ENCODE results near the gene CPNE7. TPM values are rescaled to one million over a fixed set of nuclear protein-coding genes. Genes with fewer than 3 reads are reported as not detected.

CPNE7 gene
- total RNA-seq (6.6 and 8.7 TPM in 2 replicates), polyA plus RNA-seq (24.8 and 32.2 TPM in 2 replicates)

DNA sequence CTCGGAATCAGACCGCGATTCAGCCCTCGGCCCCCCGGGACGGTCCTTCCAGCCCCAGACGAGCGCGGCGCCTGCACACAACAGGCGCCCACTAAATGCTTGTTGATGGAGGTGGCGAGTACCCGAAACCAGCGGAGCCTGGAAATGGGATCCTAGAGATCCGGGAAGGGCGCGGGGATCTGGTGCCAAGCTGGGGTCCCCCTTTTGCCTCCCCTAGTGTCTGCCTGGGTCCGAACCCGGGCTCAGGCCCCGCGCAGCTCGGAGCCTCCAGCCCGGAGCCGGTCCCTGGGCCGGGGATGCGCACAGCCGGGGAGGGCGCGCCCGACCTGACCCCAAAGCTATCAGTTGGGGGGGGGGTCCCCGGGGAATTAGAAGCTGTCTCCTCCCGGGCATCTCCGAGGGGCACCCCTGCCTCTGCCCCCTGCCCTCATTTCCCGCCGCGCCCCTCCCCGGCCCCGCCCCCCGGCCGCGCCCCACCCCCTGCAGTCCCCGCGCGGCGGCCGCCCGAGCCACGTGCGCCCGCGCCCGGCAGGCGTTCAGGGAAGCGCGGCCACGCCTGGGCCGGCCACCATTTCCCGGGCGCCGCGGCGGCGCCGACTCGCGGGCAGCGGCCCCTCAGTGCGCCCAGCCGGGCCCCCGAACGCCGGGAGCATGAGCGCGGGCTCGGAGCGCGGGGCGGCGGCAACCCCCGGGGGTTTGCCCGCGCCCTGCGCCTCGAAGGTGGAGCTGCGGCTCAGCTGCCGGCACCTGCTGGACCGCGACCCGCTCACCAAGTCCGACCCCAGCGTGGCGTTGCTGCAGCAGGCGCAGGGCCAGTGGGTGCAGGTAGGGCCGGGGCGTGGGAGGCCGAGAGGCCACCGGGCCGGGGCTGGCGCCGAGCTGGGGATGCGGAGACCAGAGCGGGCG lies at the start of gene CPNE7:
TSS of gene CPNE7 (plus strand) at position 512 of the 906 bp plus-strand sequence. CDS start at position 652, 140 bp downstream.
- peaks cover 25% of the 10 kb centered on the region for H3K27me3 ChIP-seq
- peak within 1 kb of the TSS; percentile 68 for H2AFZ ChIP-seq
- peak within 1 kb of the TSS; percentile 84 for H3K4me2 ChIP-seq
- H3K27ac ChIP-seq = no peak within 1 kb of the TSS
- H3K9me3 ChIP-seq (ENCODE audit: low read depth) = no peaks in the 10 kb centered on the region
- peak within 1 kb of the TSS; percentile 20 for H3K4me3 ChIP-seq
- H3K4me1 ChIP-seq (ENCODE audit: insufficient read depth) = peaks cover 21% of the 10 kb centered on the region
- no peaks in the 10 kb centered on the region for H4K20me1 ChIP-seq (ENCODE audit: insufficient read depth, poor library complexity, severe bottlenecking)
- H3K79me2 ChIP-seq = no peaks in the 10 kb centered on the region
- H3K9me2 ChIP-seq (replicated peaks; ENCODE audit: insufficient read depth) = no peaks in the 10 kb centered on the region
- TF ChIP-seq, protein P1, sequence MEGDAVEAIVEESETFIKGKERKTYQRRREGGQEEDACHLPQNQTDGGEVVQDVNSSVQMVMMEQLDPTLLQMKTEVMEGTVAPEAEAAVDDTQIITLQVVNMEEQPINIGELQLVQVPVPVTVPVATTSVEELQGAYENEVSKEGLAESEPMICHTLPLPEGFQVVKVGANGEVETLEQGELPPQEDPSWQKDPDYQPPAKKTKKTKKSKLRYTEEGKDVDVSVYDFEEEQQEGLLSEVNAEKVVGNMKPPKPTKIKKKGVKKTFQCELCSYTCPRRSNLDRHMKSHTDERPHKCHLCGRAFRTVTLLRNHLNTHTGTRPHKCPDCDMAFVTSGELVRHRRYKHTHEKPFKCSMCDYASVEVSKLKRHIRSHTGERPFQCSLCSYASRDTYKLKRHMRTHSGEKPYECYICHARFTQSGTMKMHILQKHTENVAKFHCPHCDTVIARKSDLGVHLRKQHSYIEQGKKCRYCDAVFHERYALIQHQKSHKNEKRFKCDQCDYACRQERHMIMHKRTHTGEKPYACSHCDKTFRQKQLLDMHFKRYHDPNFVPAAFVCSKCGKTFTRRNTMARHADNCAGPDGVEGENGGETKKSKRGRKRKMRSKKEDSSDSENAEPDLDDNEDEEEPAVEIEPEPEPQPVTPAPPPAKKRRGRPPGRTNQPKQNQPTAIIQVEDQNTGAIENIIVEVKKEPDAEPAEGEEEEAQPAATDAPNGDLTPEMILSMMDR (IDR thresholded peaks at IDR 0.05; ENCODE audit: poor library complexity) = no peak
- peak; percentile 74 for TF ChIP-seq EZH2phosphoT487 (IDR thresholded peaks at IDR 0.05; ENCODE audit: low read depth, severe bottlenecking, unreplicated experiment)
- H3K36me3 ChIP-seq (replicated peaks; ENCODE audit: insufficient read depth, low read depth) = no peaks in the 10 kb centered on the region
- WGBS (ENCODE audit: low lambda C conversion rate, missing lambda C conversion rate) = 2% methylated on average over 45 of the region's 103 CpGs
- DNase-seq (ENCODE audit: low spot score) = no peak

- H3K4me1 ChIP-seq (ENCODE audit: insufficient read depth) = no peaks in the 10 kb centered on the region
- DNase-seq (ENCODE audit: low spot score) = no peak
- no peak overlapping the region for H3K4me3 ChIP-seq
- WGBS (ENCODE audit: low lambda C conversion rate, missing lambda C conversion rate) = 89% methylated on average over 16 of the region's 16 CpGs
- H3K9me2 ChIP-seq (replicated peaks; ENCODE audit: insufficient read depth) = no peaks in the 10 kb centered on the region
- peaks cover 5% of the 10 kb centered on the region for H3K79me2 ChIP-seq
- TF ChIP-seq EZH2phosphoT487 (IDR thresholded peaks at IDR 0.05; ENCODE audit: low read depth, severe bottlenecking, unreplicated experiment) (no peak), EZH2 (IDR thresholded peaks at IDR 0.05; ENCODE audit: borderline replicate concordance) (no peak)
- TF ChIP-seq, protein P1 (IDR thresholded peaks at IDR 0.05; ENCODE audit: poor library complexity) = no peak
- H3K9me3 ChIP-seq (ENCODE audit: low read depth) = no peaks in the 10 kb centered on the region
- no peaks in the 10 kb centered on the region for H4K20me1 ChIP-seq (ENCODE audit: insufficient read depth, poor library complexity, severe bottlenecking)
- H3K27ac ChIP-seq = no peak overlapping the region
- H3K36me3 ChIP-seq (replicated peaks; ENCODE audit: insufficient read depth, low read depth) = no peaks in the 10 kb centered on the region
- no peaks in the 10 kb centered on the region for H3K27me3 ChIP-seq
- H2AFZ ChIP-seq = no peak overlapping the region
- no peak overlapping the region for H3K4me2 ChIP-seq
Measured at GRCh38 chr16:89529097-89529496, 46.5 kb upstream of the CPNE7 start.

DNA sequence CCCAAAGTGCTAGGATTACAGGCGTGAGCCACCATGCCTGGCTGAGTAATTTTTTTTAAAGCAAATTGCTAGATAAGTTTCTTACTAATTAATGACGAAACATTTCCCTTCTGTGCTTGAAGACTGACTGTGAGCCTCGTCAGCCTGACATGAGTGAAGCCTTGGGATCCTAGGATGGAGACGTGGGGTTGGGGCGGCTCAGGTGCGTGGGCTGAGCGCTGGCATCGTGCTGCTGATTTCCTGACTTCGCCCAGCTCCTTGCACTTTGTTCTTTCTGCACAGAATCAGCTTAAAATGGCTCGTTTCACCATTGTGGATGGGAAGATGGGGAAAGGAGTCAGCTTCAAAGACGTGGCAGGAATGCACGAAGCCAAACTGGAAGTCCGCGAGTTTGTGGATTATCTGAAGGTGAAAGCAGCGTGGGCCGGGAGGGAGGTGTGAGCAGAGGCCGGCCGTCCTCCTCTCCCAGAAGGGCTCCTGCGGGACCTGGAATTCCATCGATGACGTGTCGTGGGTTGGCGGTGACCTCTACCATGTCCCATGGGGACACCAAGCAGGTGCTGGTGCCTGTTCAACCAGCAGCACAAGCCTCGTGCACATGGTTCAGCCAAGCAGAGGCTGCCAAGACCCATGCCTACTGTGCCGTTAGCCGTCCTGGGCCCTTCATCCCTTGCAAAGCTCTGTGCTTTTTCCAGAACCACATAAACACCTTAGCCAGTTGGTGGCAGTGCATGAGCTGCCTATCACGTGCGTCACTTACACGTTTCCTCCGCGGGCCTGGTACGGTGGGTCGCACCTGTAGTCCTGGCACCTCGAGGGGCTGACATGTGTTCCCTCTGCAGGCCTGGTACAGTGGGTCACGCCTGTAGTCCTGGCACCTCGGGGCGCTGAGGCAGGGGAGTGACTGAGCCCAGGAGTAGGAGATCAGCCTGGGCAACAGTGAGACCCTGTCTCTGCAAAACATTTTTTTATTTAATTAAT lies 44.9 kb upstream of the CPNE7 start:
- Histone ChIP-seq H2AFZ (no peak overlapping the region), H3K4me1 (ENCODE audit: insufficient read depth) (no peaks in the 10 kb centered on the region), H3K27me3 (no peaks in the 10 kb centered on the region), H4K20me1 (ENCODE audit: insufficient read depth, poor library complexity, severe bottlenecking) (no peaks in the 10 kb centered on the region), H3K9me3 (ENCODE audit: low read depth) (no peaks in the 10 kb centered on the region), H3K4me2 (no peak overlapping the region), H3K27ac (no peak overlapping the region), H3K79me2 (no peaks in the 10 kb centered on the region), H3K9me2 (replicated peaks; ENCODE audit: insufficient read depth) (no peaks in the 10 kb centered on the region), H3K36me3 (replicated peaks; ENCODE audit: insufficient read depth, low read depth) (no peaks in the 10 kb centered on the region), H3K4me3 (no peak overlapping the region)
- no peak for TF ChIP-seq EZH2phosphoT487 (IDR thresholded peaks at IDR 0.05; ENCODE audit: low read depth, severe bottlenecking, unreplicated experiment)
- WGBS (ENCODE audit: low lambda C conversion rate, missing lambda C conversion rate) = 93% methylated on average over 35 of the region's 37 CpGs
- DNase-seq (ENCODE audit: low spot score) = no peak
